GM18502 (cell line): ENCODE measurements around the gene KIF9.
"Not testable (repeated sequence)": the region's sequence is repeated elsewhere in the genome, so short reads cannot be mapped to it uniquely, and the experiment has no call there.

Experiments used
- ATAC-seq: cut with Tn5 transposase; IDR thresholded peaks from one replicate; pipeline ENCODE4 v1.9.1; 2021; ENCODE audit warnings: mild to moderate bottlenecking; ENCODE audit not compliant: unreplicated experiment, poor library complexity

Gene KIF9

GRCh38 chr3:47256331-47256730 lies 26.3 kb downstream of the KIF9 start:
- not testable (repeated sequence) for ATAC-seq

GRCh38 chr3:47251689-47252088 lies 30.9 kb downstream of the KIF9 start:
- ATAC-seq: no peak

- ATAC-seq: not testable (repeated sequence)
These were observed 31.5 kb downstream of the KIF9 start for GRCh38 chr3:47251085-47251484.

- ATAC-seq: no peak
These were observed 32.1 kb downstream of the KIF9 start for GRCh38 chr3:47250309-47251060.

- ATAC-seq: no peak
These were observed 35.2 kb downstream of the KIF9 start for GRCh38 chr3:47247131-47248064.

GRCh38 chr3:47245271-47245670 lies 37.3 kb downstream of the KIF9 start:
- no peak for ATAC-seq

GRCh38 chr3:47244531-47245100 lies 38.0 kb downstream of the KIF9 start:
- ATAC-seq: no peak

- ATAC-seq: no peak
These were observed 39.0 kb downstream of the KIF9 start for GRCh38 chr3:47243419-47244147.

GRCh38 chr3:47239929-47240328 lies 42.7 kb downstream of the KIF9 start:
- ATAC-seq: no peak

GRCh38 chr3:47238017-47238416 lies 44.6 kb downstream of the KIF9 start:
- ATAC-seq: no peak

- peak; percentile 49 for ATAC-seq
These were observed 54.5 kb downstream of the KIF9 start for GRCh38 chr3:47228088-47228487.

- peak; percentile 72 for ATAC-seq
These were observed 54.9 kb downstream of the KIF9 start for GRCh38 chr3:47227678-47228077.

GRCh38 chr3:47225310-47225906 lies 57.2 kb downstream of the KIF9 start:
- ATAC-seq: no peak

GRCh38 chr3:47223755-47224154 lies 58.8 kb downstream of the KIF9 start:
- no peak for ATAC-seq

GRCh38 chr3:47221798-47222197 lies 60.8 kb downstream of the KIF9 start:
- no peak for ATAC-seq

- ATAC-seq: no peak
These were observed 71.7 kb downstream of the KIF9 start for GRCh38 chr3:47210863-47211405.

GRCh38 chr3:47206022-47206421 lies 76.6 kb downstream of the KIF9 start:
- not testable (repeated sequence) for ATAC-seq

GRCh38 chr3:47204875-47205274 lies 77.7 kb downstream of the KIF9 start:
- ATAC-seq: no peak

- no peak for ATAC-seq
These were observed 80.1 kb downstream of the KIF9 start for GRCh38 chr3:47202542-47202941.

GRCh38 chr3:47197287-47197686 lies 85.3 kb downstream of the KIF9 start:
- no peak for ATAC-seq
